Endothelial cell of umbilical vein (primary cell): ENCODE data around the gene INHBB. TPM values are rescaled to one million over a fixed set of nuclear protein-coding genes. Genes with fewer than 3 reads are reported as not detected.

Experiments used
- BruUV-seq: library from RNA; stranded (reverse); fragments of 400-500 nt; replicated peaks from 2 replicates; lab custom pipeline; 2021; lab: Mats Ljungman, UMichigan
- CTCF ChIA-PET: fragments of 300-600, 350-600 bp; sonication (Branson Sonifier 250); formaldehyde crosslinking; loops from one replicate; lab custom pipeline; 2021; ENCODE audit warnings: antibody characterized with exemption, inconsistent platforms; lab: Charles Lee
- POLR2A ChIA-PET: fragments of 300-600, 350-600 bp; sonication (Branson Sonifier 250); formaldehyde crosslinking; loops from one replicate; lab custom pipeline; 2021; ENCODE audit warnings: antibody characterized with exemption, inconsistent platforms; lab: Charles Lee
- DNase-seq: peaks from one replicate; pipeline ENCODE4 v3.0.0-alpha.2; 2011; ENCODE audit warnings: low read depth, low spot score
- FAIRE-seq: peaks from 2 replicates; lab custom pipeline; 2011; peaks lifted over from hg19 to GRCh38; lab: Jason Lieb, UNC
- H2AFZ ChIP-seq: 2 replicates; pipeline ENCODE4 v1.6.0; 2012; ENCODE audit warnings: low read depth, low read length, control low read depth, inconsistent platforms
- H3K27ac ChIP-seq: 2 replicates; pipeline ENCODE4 v1.5.1; 2011; ENCODE audit warnings: low read depth, mild to moderate bottlenecking, control low read depth, low read length, moderate library complexity; ENCODE audit not compliant: insufficient read depth
- H3K27me3 ChIP-seq, 2 experiments: 2 replicates each; pipeline versions ENCODE4 v1.6.0 to v1.6.1; 2011; ENCODE audit warnings: low read length in 2 of 2, mixed read lengths in 1 of 2; ENCODE audit not compliant: control insufficient read depth in 2 of 2, insufficient read depth in 2 of 2
- H3K36me3 ChIP-seq, 2 experiments: 2 replicates in 1 of 2; 3 replicates in 1 of 2; pipeline ENCODE4 v1.5.1; 2011; ENCODE audit warnings: low read length in 2 of 2, mild to moderate bottlenecking in 1 of 2, moderate library complexity in 1 of 2; ENCODE audit not compliant: control insufficient read depth in 2 of 2, insufficient read depth in 2 of 2; ENCODE audit errors: extremely low read depth in 1 of 2
- H3K4me1 ChIP-seq: 3 replicates; pipeline ENCODE4 v1.5.1; 2011; ENCODE audit warnings: mild to moderate bottlenecking, low read length; ENCODE audit not compliant: control insufficient read depth, insufficient read depth; ENCODE audit errors: extremely low read depth
- H3K4me2 ChIP-seq: 2 replicates; pipeline ENCODE4 v1.6.1; 2011; ENCODE audit warnings: low read length, control low read depth, mixed read lengths; ENCODE audit not compliant: insufficient read depth
- H3K4me3 ChIP-seq, 3 experiments: fragments of 200-600 bp in 1 of 3; sonication (generic), shearing (Covaris generic) in 1 of 3; replicated peaks in 1 of 3; 2 replicates each; pipeline ENCODE4 v1.5.1; 2011 to 2016; ENCODE audit warnings: control low read depth in 3 of 3, low read length in 3 of 3, mild to moderate bottlenecking in 2 of 3, inconsistent platforms in 1 of 3, low read depth in 1 of 3, moderate library complexity in 1 of 3; ENCODE audit not compliant: insufficient read depth in 1 of 3
- H3K79me2 ChIP-seq: 2 replicates; pipeline ENCODE4 v1.6.0; 2012; ENCODE audit warnings: low read length, inconsistent platforms; ENCODE audit not compliant: control insufficient read depth, insufficient read depth
- H3K9ac ChIP-seq: replicated peaks from 2 replicates; pipeline ENCODE3; 2011; ENCODE audit warnings: low read length, control low read depth; ENCODE audit not compliant: insufficient read depth; ENCODE audit errors: extremely low read depth
- H3K9me1 ChIP-seq: replicated peaks from 3 replicates; pipeline ENCODE4 v1.6.0; 2011; ENCODE audit warnings: mild to moderate bottlenecking, low read length; ENCODE audit not compliant: control insufficient read depth, insufficient read depth; ENCODE audit errors: extremely low read depth
- H3K9me3 ChIP-seq: replicated peaks from 2 replicates; pipeline ENCODE4 v1.5.1; 2012; ENCODE audit warnings: low read length, inconsistent platforms; ENCODE audit not compliant: control insufficient read depth, insufficient read depth
- H4K20me1 ChIP-seq: replicated peaks from 2 replicates; pipeline ENCODE3; 2011; ENCODE audit warnings: mild to moderate bottlenecking, low read length; ENCODE audit not compliant: control insufficient read depth, insufficient read depth; ENCODE audit errors: extremely low read depth
- EZH2 ChIP-seq: IDR thresholded peaks from 2 replicates; pipeline ENCODE4 v1.6.1; 2012; ENCODE audit warnings: borderline replicate concordance, low read depth, mild to moderate bottlenecking, moderate library complexity, low read length, inconsistent platforms; ENCODE audit not compliant: severe bottlenecking
- FOS ChIP-seq: IDR thresholded peaks from 2 replicates; pipeline ENCODE4 v1.6.1; 2011; ENCODE audit warnings: mild to moderate bottlenecking, low read length, moderate library complexity, borderline replicate concordance; ENCODE audit not compliant: insufficient read depth
- GATA2 ChIP-seq: IDR thresholded peaks from 2 replicates; pipeline ENCODE4 v1.7.0; 2011; ENCODE audit warnings: low read depth, mild to moderate bottlenecking, moderate library complexity, mixed read lengths, low read length; ENCODE audit not compliant: insufficient read length, insufficient read depth
- JUN ChIP-seq: IDR thresholded peaks from 2 replicates; pipeline ENCODE4 v1.6.1; 2011; ENCODE audit warnings: borderline replicate concordance, low read depth; ENCODE audit not compliant: insufficient read length, insufficient read depth
- MYC ChIP-seq: IDR thresholded peaks from one replicate; pipeline ENCODE4 v1.6.1; 2011; ENCODE audit warnings: mild to moderate bottlenecking, low read depth, low read length
- POLR2A ChIP-seq: IDR thresholded peaks from 2 replicates; pipeline ENCODE4 v1.6.1; 2012; ENCODE audit warnings: low read depth, mild to moderate bottlenecking, control low read depth, low read length
- POLR2AphosphoS5 ChIP-seq: IDR thresholded peaks from 2 replicates; pipeline ENCODE4 v1.6.1; 2012; ENCODE audit warnings: low read depth, mild to moderate bottlenecking, control low read depth, low read length, moderate library complexity; ENCODE audit not compliant: insufficient read depth
- dilution Hi-C: fragments of 300-500 bp; cut with MboI; formaldehyde crosslinking; loops from one replicate; pipeline ENCODE4 v1.15.0; 2019; ENCODE audit warnings: low sequenced_read_pairs; ENCODE audit not compliant: extremely low pct_ligation_motif_present
- intact Hi-C: fragments of 100-400 bp; cut with micrococcal nuclease; formaldehyde crosslinking; loops from one replicate; pipeline ENCODE4 v1.10.0; 2022
- polyA plus RNA-seq, 4 experiments: library from polyadenylated mRNA; depleted of rRNA in 3 of 4; stranded (reverse) in 3 of 4; unstranded in 1 of 4; fragments of >200 nt; gene quantifications; 2 replicates each; pipeline versions ENCODE4 v1.2.1 to v1.2.3, GENCODE V29; 2011 to 2012; ENCODE audit warnings: missing spikeins in 1 of 4
- total RNA-seq: library from RNA; stranded (reverse); gene quantifications from 2 replicates; pipeline ENCODE4 v1.2.3, GENCODE V29; 2021
- TF ChIP-seq, protein P1 (sequence below): IDR thresholded peaks from 2 replicates; pipeline ENCODE4 v1.6.1; 2011; ENCODE audit not compliant: insufficient read depth, insufficient read length
- TF ChIP-seq, protein P2 (sequence below), 2 donors: IDR thresholded peaks; 1 replicate in 1 of 2; 2 replicates in 1 of 2; pipeline ENCODE4 v1.5.1; 2011; ENCODE audit warnings: low read length in 2 of 2, mild to moderate bottlenecking in 2 of 2, moderate library complexity in 2 of 2, control low read depth in 1 of 2, inconsistent platforms in 1 of 2, low read depth in 1 of 2; ENCODE audit not compliant: insufficient read depth in 1 of 2; ENCODE audit errors: extremely low read depth in 1 of 2

INHBB gene
- total and polyA plus RNA-seq, 2 donors (not counting 3 experiments of a cell fraction or from before 2014, with no cell fraction given) = 0.11 to 1.8 TPM

- no peak overlapping the region for H3K9ac ChIP-seq
- H3K79me2 ChIP-seq = no peaks in the 10 kb centered on the region
- BruUV-seq = no TSS peak
- no peaks in the 10 kb centered on the region for H3K9me3 ChIP-seq
- peaks cover 39 to 50% of the 10 kb centered on the region in 2 experiments for H3K27me3 ChIP-seq
- intact Hi-C loops (loop anchor here (5.0 kb wide), 1 partner anchor 734 kb away; no protein-coding TSS in a partner anchor), dilution Hi-C loops (no loop called here)
- H3K9me1 ChIP-seq = no peaks in the 10 kb centered on the region
- H2AFZ ChIP-seq = no peak overlapping the region
- no peak overlapping the region for H3K4me3 ChIP-seq
- POLR2A ChIA-PET = no interaction called here
- no peaks in the 10 kb centered on the region for H3K4me1 ChIP-seq
- CTCF ChIA-PET = interaction anchor here (0.7 to 2.3 kb wide), 5 partner anchors 14 to 388 kb away, joined by 3 to 14 read pairs (median 5); no protein-coding TSS in a partner anchor
- H3K27ac ChIP-seq = no peak overlapping the region
- no peaks in the 10 kb centered on the region for H4K20me1 ChIP-seq
- TF ChIP-seq, protein P1, sequence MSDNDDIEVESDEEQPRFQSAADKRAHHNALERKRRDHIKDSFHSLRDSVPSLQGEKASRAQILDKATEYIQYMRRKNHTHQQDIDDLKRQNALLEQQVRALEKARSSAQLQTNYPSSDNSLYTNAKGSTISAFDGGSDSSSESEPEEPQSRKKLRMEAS = no peak
- TF ChIP-seq GATA2 = no peak
- TF ChIP-seq POLR2A = no peak
- TF ChIP-seq, protein P2, sequence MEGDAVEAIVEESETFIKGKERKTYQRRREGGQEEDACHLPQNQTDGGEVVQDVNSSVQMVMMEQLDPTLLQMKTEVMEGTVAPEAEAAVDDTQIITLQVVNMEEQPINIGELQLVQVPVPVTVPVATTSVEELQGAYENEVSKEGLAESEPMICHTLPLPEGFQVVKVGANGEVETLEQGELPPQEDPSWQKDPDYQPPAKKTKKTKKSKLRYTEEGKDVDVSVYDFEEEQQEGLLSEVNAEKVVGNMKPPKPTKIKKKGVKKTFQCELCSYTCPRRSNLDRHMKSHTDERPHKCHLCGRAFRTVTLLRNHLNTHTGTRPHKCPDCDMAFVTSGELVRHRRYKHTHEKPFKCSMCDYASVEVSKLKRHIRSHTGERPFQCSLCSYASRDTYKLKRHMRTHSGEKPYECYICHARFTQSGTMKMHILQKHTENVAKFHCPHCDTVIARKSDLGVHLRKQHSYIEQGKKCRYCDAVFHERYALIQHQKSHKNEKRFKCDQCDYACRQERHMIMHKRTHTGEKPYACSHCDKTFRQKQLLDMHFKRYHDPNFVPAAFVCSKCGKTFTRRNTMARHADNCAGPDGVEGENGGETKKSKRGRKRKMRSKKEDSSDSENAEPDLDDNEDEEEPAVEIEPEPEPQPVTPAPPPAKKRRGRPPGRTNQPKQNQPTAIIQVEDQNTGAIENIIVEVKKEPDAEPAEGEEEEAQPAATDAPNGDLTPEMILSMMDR (IDR thresholded peaks at IDR 0.05; ENCODE audit: extremely low read depth in 1 of 2, insufficient read depth in 1 of 2, low read depth in 1 of 2, low read length in 2 of 2) = no peak
- no peak for TF ChIP-seq JUN
- no peak for TF ChIP-seq MYC
- TF ChIP-seq FOS = no peak
- no peak for TF ChIP-seq EZH2
- TF ChIP-seq POLR2AphosphoS5 = no peak
- H3K36me3 ChIP-seq = no peaks in the 10 kb centered on the region
- FAIRE-seq (no peak), DNase-seq (no peak)
- H3K4me2 ChIP-seq = no peak overlapping the region
Observed at GRCh38 chr2:120348134-120348736, 2.3 kb downstream of the INHBB start.
